GM12801 (cell line): ENCODE measurements around the gene HTR2A.

ENCODE experiments used
- CTCF ChIP-seq: IDR thresholded peaks from one replicate; pipeline ENCODE4 v1.5.1; 2011; ENCODE audit warnings: control low read depth; ENCODE audit not compliant: insufficient read length; ENCODE audit errors: extremely low read depth

HTR2A gene

GRCh38 chr13:46896341-46897137 lies at the start of gene HTR2A:
HTR2A (minus strand) TSS chr13:46897053; CDS start chr13:46895906, 1,147 bp downstream.
- TF ChIP-seq CTCF: no peak

GRCh38 chr13:46936525-46936924 lies 39.7 kb upstream of the HTR2A start:
- no peak for TF ChIP-seq CTCF

GRCh38 chr13:46934749-46935148 lies 37.9 kb upstream of the HTR2A start:
- TF ChIP-seq CTCF: no peak

- no peak for TF ChIP-seq CTCF
Measured at GRCh38 chr13:46926916-46927590, 30.2 kb upstream of the HTR2A start.

- TF ChIP-seq CTCF: no peak
Measured at GRCh38 chr13:46925486-46925885, 28.6 kb upstream of the HTR2A start.

GRCh38 chr13:46914341-46914740 lies 17.5 kb upstream of the HTR2A start:
- TF ChIP-seq CTCF: no peak

GRCh38 chr13:46913757-46914156 lies 16.9 kb upstream of the HTR2A start:
- no peak for TF ChIP-seq CTCF
